ENCODE data around the gene CLCN1.

The CLCN1 gene

DNA sequence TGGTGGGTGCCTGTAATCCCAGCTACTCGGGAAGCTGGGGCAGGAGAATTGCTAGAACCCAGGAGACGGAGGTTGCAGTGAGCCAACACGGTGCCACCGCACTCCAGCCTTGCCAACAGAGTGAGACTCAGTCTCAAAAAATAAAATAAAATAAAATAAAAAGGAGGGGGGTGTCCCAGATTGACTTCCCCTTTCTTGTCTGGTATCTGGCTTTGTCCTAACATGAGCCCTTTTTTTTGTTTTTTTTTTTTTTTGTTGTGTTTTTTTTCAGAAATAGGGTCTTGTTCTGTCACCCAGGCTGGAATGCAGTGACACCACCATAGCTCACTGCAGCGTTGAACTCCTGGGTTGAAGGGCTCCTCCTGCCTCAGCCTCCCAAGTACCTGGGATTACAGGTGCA lies 23.0 kb upstream of the CLCN1 start:
- no peak for DNase-seq (ENCODE audit: low read depth in 1 of 2, low spot score in 1 of 2)

DNA sequence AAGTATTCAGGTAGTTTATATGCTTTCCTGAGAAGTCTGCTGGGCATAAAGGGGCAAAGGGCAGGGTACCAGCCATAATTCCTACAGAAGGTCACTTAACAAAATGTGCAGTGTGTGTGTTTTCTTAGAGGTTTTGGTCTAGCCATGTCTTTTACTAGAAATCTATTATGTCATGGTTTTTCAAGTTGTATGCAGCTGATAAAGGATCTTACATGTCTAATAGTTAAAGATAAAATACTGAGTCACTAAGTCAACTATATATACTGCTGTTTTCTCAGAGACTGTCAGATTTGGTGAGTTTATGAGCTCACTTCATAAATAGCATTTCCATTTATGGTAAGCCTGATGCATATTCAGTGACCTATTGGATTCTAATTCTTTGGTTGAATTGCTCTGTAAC lies 20.0 kb upstream of the CLCN1 start:
- no peak for DNase-seq (ENCODE audit: low read depth in 1 of 2, low spot score in 1 of 2)

DNA sequence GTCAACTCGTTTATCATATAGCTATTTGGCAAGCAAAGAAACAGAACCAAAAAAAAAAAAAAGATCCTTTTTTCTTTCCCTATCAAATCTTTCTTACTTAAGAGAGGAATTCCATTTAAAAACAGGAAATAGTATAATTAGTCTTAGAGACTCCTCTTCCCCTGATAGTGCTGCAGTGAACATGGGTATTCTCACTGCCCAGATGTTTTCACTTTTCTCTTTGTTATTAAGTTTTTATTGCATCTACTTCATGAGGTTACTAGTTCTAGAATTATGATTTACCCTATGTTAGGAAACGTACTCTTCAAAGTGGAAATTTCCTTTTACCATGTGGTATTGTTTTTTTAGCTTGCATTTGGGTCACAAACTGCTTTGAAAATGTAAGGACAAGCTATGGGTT lies 19.2 kb upstream of the CLCN1 start:
- no peak for DNase-seq (ENCODE audit: low read depth in 1 of 2, low spot score in 1 of 2)

DNA sequence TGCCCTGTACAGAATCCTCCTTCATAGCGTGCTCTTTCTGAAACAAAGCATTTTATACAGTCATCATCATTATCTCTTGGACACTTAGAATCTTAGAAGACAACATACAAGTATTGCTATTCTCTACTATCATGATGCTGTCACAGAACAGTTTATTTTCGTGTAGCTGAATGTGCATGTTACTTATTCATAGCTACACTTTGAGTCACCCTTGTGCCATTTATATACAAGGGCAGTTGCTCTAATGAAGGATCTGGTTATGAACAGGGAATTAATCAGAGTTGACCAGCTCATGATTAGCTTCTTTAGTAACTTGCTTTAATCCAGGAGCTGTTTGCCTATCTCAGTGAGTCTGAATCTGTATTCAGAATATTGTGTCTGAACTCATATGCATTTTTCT lies 16.6 kb upstream of the CLCN1 start:
- DNase-seq (ENCODE audit: low read depth in 1 of 2, low spot score in 1 of 2): no peak

DNA sequence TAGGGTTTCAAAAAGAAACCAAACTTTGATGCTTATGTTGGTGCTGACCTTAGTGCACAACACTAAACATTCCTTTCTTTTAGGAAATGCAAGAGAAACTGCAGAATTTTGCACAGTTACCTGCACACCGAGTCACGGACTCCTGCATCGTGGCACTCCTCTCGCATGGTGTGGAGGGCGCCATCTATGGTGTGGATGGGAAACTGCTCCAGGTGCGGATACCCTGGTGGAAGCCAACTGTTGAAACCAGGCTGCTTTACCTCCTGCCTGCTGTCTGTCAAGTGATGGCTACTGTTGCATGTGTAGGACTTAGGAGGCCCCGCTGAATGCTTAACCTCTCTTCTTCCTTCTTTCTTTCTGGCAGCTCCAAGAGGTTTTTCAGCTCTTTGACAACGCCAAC lies 16.1 kb upstream of the CLCN1 start:
- DNase-seq (ENCODE audit: low read depth in 1 of 2, low spot score in 1 of 2): peak; percentile 28 to 42

DNA sequence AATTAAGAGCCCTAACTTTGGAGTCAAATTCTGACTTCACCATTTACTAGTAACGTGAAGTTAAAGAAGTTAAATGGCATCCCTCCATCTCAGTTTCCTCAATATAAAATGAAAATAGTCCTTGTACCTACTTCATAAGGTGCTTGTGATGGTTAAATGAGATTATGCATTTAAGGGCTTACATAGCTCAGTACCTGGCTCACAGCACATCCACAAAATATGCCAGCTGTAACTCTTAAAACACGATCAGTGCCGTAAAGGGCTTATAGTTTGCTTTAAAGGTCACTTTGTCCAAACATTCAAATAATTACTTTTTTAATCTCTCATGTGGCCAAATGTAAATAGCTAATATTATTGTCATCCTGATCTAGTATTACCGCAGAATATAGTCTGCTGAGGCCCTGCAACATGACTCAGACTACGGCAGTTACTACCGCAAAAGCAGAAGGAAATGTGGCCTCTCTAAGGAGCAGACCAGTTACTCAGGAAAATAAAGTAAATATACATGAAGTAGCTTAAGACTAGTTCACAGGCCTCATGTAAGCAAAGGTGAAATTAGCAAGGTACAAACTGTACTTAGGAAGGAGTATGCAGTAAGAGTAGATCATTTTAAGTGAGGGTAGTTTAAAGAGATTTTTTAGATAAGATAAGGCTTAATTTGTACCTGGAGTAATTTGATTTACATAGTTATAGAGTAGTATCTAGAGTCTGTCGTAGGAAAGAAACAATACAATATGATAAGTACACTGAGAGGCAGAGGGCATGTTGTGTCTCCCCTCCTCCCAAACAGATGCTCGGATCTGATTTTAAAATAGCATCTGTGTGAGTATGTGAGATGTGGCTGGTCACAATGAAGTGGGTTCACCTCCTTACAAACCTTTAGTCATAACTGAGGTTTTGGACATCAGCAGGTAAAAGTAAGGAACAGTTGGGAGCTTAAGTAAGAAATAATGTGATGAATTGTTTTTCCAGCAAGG lies 14.7 kb upstream of the CLCN1 start:
- DNase-seq (ENCODE audit: low read depth in 1 of 2, low spot score in 1 of 2): no peak

DNA sequence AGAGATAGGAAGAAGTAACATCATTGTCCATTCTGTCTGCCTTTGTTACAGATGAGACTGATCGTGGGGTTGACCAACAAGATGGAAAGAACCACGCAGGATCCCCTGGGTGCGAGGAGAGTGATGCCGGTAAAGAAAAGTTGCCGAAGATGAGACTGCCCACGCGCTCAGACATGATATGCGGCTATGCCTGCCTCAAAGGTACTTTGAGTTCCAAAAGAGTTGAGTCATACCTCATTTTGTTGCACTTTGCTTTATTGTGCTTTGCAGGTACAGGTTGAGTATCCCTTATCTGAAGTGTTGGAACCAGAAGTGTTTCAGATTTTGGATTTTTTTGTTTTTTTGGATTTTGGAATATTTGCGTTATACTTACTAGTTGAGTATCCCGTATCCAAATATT lies 12.2 kb upstream of the CLCN1 start:
- no peak for DNase-seq (ENCODE audit: low read depth in 1 of 2, low spot score in 1 of 2)

DNA sequence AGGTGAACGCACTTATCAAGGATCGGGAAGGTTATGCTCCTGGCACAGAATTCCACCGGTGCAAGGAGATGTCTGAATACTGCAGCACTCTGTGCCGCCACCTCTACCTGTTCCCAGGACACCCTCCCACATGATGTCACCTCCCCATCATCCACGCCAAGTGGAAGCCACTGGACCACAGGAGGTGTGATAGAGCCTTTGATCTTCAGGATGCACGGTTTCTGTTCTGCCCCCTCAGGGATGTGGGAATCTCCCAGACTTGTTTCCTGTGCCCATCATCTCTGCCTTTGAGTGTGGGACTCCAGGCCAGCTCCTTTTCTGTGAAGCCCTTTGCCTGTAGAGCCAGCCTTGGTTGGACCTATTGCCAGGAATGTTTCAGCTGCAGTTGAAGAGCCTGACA lies 11.0 kb upstream of the CLCN1 start:
- no peak for DNase-seq (ENCODE audit: low read depth in 1 of 2, low spot score in 1 of 2)

DNA sequence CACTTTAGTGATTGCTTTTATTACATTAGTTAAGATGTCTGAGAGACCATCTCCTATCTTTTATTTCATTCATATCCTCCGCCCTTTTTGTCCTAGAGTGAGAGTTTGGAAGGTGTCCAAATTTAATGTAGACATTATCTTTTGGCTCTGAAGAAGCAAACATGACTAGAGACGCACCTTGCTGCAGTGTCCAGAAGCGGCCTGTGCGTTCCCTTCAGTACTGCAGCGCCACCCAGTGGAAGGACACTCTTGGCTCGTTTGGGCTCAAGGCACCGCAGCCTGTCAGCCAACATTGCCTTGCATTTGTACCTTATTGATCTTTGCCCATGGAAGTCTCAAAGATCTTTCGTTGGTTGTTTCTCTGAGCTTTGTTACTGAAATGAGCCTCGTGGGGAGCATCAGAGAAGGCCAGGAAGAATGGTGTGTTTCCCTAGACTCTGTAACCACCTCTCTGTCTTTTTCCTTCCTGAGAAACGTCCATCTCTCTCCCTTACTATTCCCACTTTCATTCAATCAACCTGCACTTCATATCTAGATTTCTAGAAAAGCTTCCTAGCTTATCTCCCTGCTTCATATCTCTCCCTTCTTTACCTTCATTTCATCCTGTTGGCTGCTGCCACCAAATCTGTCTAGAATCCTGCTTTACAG lies 10.4 kb upstream of the CLCN1 start:
- peak; percentile 32 to 60 for DNase-seq (ENCODE audit: low read depth in 1 of 2, low spot score in 1 of 2)

DNA sequence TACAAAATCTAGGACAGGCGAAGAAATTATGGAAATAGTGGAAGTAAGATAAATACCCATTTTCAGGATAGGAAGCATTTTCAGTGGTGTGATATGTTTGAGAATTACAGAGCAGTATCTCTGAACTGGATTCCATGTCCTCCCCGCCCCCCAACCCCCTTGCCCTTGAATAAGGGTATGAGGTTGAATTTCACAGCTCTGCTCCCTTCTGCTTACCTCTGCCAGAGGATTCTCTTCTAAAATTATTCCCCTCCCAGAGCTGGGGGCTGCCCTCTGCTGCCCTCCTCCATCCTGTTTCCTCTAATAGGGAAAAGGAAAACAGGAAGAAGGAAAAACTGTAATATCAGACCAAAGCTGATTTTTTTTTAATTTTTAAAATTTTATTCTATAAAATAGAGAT lies 7.3 kb upstream of the CLCN1 start:
- DNase-seq (ENCODE audit: low read depth in 1 of 2, low spot score in 1 of 2): no peak

DNA sequence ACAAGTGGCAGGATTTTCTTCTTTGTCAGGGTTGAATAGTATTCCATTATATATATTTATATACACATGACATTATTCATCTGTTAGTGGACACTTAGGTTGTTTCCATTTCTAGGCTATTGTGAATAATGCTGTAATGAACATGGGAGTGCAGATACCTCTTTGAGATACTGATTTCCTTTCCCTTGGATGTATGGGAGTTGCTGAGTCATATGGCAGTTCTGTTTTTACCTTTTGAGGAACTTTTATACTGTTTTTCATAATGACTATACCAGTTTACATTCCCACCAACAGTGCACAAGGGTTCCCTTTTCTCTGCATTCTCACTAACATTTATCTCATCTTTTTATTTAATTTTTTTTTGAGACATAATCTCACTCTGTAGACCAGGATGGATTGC lies 1.8 kb upstream of the CLCN1 start:
- DNase-seq (ENCODE audit: low read depth in 1 of 2, low spot score in 1 of 2): no peak

DNA sequence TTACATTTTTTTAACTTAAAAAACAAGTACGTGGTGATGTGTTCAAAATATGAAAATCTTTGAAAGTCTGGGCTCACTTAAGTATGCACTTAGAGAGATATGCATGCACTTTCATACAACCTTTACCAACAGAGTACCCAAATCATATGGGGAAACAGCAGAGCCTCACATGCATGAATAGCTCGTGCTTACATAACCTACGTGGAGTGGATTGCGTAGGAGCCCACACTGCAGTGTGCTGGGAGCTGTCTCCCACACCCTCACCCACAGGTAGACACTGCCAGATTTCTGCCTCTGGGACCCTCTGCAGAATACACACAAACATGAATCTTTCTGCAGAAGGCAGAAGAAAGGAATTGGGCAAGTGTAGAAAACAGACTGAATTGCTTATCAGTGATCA lies 581 bp downstream of the CLCN1 start:
- no peak for DNase-seq (ENCODE audit: low read depth in 1 of 2, low spot score in 1 of 2)

DNA sequence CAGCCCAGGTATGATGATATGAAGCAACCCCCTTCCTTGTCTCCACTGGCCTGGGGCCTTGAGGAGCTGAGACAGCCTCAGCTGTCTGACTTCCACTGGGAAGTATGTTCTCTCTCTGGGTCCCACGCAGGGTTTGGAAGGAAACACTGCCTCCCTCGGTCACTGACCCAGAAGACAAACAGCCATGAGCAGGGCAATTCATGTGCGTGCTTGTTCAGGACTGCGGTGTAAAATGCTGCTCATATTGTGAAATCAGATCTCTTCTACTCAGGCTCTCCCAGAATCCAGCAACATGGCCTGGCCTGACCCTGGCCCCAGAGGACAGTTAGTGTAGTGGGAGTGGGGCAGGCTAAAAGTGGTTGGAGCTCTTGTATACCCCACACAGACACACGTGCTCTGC lies 2.8 kb downstream of the CLCN1 start:
- no peak for DNase-seq (ENCODE audit: low read depth in 1 of 2, low spot score in 1 of 2)

DNA sequence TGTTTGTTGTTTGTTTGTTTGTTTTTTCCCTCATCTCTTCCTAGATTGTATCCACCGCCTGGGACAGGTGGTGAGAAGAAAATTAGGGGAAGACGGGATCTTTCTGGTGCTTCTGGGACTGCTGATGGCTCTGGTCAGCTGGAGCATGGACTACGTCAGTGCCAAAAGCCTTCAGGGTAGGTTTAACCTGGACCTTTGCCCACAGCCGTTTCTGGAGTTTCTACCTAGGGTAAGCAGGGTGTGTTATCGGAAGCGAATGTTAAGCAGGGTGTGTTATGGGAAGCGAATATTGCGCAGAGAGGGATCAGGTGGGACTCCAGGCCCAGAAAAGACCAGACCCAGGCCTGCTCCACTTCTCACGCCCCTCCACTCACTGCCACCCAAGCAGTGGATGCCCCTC lies 4.7 kb downstream of the CLCN1 start:
- DNase-seq (ENCODE audit: low read depth in 1 of 2, low spot score in 1 of 2): no peak

DNA sequence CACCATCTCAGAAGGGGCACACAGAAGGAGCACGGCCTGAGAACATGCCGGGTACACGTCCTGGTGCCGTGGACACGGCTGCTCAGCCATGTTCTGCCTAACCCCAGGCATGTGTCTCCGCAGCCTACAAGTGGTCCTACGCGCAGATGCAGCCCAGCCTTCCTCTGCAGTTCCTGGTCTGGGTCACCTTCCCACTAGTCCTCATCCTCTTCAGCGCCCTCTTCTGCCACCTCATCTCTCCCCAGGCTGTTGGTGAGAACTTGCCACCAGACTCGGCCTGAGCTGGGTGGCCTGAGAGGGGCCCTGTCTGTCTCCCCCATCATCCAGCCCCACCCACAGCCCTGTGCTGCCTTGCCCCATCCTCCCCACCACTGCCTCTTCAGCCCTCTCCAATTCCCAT lies 5.3 kb downstream of the CLCN1 start:
- DNase-seq (ENCODE audit: low read depth in 1 of 2, low spot score in 1 of 2): no peak

DNA sequence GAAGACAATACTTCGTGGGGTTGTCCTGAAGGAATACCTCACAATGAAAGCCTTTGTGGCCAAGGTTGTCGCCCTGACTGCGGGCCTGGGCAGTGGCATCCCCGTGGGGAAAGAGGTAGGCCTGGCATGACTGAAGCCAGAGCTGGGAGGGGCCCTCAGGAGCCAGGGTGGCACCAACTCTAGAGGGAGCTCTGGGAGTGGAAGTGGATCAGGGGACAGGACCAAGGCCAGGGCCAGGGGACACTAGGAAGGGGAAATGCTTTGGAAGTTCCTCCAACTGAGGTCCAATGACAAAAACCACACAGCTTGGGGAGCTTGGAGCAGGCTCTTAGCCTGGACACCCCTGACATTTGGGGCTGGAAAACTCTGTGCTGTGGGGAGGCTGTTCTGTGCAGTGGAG lies 5.8 kb downstream of the CLCN1 start:
- DNase-seq (ENCODE audit: low read depth in 1 of 2, low spot score in 1 of 2): no peak

DNA sequence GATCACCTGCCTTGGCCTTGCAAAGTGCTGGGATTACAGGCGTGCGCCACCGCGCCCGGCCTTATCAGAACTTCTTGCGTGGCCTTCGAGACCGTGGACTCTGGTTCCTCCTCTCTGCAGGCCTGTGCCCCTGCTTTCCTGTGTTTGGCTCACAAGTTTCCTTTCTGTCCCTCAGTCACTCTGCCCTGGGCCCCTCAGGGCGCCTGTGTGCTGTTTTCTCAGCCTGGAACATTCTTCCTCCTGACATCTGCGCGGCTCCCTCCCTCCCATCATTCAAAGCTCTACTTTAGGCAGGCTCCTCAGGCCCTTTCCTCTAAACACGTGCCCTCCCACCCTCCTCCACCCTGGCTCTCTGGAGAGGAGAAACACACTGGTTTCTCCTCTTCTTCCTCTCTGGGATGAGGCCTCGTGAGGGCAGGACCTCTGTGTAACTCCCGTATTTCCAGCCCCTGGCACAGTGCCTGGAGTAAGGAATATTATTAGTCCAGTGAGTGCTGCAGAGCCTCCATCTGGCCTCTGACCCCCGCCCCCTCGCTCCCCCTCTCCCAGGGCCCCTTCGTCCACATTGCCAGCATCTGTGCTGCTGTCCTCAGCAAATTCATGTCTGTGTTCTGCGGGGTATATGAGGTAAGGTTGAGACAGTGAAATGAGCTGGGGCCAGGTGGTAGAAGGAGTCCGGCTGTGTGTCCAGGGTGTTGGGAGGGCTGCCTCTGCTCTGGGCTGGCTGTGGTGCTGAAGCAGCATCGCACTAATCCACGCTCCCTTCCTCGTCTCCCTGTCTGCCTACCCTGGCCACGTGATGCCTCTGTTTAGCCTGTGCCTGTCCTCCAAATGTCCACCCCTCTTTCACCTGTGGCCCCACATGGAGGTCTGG lies 7.1 kb downstream of the CLCN1 start:
- no peak for DNase-seq (ENCODE audit: low read depth in 1 of 2, low spot score in 1 of 2)

DNA sequence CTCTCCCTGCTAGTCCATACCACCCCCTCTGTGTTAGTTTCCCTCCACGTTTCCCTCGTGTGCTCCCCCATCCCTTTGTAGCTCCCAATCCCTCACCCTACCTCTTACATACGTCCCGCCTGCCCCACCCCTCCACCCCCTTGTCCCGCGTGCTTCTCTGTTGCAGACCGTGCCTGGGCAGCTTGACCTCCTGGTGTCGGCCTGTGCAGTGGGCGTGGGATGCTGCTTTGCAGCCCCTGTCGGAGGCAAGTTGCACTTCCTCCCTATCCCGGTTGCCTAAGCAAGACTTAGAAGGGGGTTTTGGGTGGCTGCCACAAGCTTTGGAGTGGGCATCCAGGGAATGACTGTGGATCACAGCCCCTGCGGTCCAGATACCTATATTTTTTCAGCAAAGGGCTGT lies 7.7 kb downstream of the CLCN1 start:
- DNase-seq (ENCODE audit: low read depth in 1 of 2, low spot score in 1 of 2): no peak

DNA sequence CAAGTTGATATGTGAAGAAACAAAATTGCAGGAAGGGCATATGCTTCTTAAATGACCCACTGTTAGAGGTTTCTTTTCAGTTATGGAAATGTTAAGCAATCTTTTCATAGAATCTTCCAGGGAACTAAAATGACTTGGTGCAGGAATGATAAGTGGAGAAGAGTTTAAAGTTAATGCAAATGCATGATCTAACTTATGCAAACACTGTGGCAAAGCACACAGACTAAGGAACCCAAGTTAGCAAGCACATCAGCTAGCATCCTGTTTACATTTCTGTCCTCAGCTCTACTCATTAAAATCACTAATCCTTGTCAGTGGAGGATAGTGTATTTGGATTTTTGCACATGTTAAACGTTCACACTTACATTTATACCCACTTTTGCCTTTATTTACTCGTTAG lies 9.3 kb downstream of the CLCN1 start:
- no peak for DNase-seq (ENCODE audit: low read depth in 1 of 2, low spot score in 1 of 2)

DNA sequence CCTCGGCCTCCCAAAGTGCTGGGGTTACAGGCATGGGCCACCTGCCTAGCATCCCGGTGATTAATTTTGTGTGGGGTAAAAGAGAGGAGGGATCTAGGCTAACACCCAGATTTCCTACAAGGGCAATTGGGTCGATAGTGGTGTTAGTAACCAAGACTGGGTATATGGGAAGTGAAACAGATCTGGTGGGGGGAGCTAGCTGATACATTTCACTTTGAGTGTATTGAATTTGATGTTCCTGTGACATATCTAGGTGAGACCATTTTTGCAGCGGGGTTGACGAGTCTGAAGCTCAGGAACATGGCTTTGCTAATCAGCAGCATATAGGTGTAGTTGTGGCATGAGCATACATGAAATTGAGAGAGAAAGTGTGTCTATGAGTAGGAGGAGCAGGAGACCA lies 12.0 kb downstream of the CLCN1 start:
- no peak for DNase-seq (ENCODE audit: low read depth in 1 of 2, low spot score in 1 of 2)

DNA sequence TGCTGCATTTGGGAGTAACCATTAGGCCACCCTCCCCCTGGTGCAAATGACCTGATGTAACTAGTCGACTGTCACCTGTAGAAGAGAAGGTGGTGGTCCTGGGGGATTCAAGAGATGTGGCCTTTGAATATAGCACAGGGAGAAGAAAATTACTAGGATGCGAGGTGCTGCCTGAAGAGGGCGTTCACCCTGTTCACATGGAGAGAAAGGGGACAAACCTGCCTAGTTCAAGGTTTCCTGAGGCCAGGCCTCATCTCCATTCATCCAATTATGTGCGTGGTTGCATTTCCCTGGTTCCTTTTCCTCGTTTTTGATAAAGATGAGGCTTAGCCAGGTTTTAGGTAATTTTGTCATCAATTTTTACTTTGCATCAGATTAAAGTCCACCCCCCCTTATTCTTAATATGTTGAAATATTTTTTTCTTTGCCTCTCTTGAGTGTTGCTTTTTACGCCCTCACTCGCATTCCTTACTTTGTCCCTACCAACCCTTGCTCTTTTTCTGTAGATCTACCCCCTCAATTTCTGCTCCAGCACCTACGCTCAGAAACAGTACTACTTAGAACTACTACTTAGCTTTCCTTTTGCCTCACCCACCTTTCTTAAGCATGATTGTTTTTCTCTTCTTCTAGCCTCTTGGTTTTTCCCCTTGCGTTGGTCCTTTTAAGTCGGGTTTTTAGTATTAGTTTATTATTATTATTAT lies 13.7 kb downstream of the CLCN1 start:
- DNase-seq (ENCODE audit: low read depth in 1 of 2, low spot score in 1 of 2): no peak

Data from stimulated activated CD4-positive, alpha-beta T cell treated with anti-CD3 and anti-CD28 coated beads, Interleukin-15, amount 100 ng/mL, for 1 hour (primary cell).